Embryonic facial prominence (tissue), 1 donor: Measurements from ENCODE around the gene RIOK3.
"Not testable (repeated sequence)": the region's sequence is repeated elsewhere in the genome, so short reads cannot be mapped to it uniquely, and the experiment has no call there.

Experiments used
- DNase-seq: peaks from one replicate; pipeline ENCODE4 v3.0.0-alpha.2; 2016; ENCODE audit errors: extremely low spot score

Gene RIOK3

DNA sequence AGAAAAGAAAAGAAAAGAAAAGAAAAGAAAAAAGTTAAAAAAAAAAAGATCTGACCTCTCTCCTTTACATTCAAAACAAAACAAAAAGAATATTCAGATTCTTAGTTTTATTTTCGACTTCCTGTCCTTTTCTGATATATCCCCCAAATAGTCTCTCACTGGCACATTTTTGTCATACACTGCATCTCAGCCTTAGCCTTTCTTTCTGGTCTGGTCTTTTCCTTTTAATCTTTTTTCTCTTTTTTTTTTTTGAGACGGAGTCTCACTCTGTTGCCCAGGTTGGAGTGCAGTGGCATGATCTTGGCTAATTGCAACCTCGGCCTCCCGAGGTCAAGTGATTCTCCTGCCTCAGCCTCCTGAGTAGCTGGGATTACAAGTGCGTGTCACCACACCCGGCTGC lies 1.6 kb upstream of the RIOK3 start:
- DNase-seq: no peak

DNA sequence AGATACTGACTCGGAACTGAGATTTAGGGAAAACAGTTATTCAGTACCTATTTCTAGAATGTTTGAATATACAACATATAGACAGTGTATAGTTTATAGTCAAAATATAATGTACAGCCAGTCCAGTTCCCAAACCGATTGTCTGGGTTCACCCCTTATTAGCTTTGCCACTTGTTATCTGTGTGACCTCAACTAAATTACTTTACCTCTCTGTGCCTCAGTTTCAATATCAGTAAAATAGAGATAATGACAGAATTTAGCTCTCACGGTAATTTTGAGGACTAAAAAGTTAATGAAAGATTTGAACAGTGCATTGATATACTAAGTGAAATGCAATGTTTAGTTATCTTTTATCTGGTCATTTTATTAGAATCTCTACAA lies 750 bp upstream of the RIOK3 start:
- no peak for DNase-seq

DNA sequence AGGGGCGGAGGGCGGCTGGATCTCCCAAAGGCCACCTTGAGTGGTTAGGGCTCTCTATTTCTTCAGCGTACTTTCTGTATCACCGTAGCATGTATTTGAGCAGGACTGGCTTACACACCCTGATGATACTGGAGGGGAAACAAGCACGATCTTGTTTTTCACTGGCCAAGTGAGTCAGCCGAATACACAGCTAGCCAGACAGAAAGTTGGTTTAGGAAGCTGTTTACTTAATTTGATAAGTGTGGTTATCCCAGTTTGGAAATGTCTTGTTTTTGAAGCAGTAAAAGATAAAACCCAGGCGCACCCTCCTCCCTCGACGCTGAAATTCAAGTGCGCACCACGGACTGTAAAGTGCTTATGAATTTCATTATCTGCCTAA lies 582 bp downstream of the RIOK3 start:
- DNase-seq: no peak

DNA sequence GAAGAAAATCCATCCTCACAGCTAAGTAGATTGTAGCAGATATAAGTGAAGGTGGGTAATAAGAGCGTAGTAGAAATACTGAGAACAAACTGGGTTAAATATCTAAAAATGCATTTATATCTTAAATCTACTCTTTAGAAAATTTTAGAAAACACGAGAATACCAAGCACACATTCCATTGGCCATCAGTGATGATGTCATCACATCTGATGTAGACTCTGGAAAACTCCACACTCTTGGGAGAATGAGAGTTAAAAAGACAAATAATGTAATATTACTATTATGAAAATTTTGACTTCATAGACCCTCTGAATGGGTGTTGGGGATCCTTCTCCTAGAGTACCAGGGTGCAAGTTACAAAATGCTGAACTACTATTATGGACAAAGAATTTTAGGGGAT lies 3.7 kb downstream of the RIOK3 start:
- no peak for DNase-seq

DNA sequence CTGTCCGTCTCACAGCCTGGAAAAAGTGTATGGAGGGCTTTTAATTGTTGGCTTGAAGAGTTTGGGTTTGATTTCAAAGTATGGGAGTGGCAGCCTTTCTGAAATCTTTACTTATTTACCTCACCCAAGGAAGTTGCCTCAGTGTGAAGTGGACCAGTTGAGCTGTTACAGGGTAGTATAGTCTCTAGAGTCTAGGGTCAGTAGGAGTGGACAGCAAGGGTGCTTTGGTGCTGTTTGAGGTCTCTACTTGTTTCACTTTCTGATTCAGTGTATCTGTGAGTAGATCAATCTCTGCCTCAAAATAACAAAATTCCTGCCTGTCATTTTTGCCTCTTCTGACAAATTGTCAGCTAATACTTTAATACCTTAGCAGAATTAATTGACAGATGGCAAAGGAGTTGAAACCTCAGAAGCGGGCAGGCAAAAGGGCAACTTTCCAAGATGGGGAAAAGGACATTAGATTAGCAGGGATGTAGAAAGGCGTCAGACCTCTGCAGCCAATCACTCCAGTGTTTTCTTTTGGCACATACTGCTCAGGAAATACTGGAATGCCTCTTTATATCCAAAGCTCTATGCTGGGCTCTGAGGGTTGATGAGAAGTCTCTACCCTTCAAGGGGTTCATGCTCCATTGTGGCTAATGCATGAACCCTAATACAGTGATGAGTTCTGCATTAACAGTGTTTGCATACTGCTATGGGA lies 5.9 kb downstream of the RIOK3 start:
- DNase-seq: no peak

DNA sequence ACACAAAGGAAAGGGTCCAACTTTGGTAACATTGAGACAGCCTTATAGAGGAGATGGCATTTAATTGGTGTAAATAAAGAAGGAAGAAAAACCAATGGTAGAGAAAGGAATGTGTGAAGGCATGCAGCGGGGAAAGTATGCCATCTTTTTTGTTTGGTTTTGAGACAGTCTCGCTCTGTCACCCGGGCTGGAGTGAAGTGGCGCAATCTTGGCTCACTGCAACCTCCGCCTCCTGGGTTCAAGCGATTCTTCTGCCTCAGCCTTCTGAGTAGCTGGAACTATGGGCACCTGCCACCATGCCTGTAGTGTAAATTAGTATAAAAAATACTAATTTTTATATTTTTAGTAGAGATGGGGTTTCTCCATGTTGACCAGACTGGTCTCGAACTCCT lies 6.4 kb downstream of the RIOK3 start:
- no peak for DNase-seq

DNA sequence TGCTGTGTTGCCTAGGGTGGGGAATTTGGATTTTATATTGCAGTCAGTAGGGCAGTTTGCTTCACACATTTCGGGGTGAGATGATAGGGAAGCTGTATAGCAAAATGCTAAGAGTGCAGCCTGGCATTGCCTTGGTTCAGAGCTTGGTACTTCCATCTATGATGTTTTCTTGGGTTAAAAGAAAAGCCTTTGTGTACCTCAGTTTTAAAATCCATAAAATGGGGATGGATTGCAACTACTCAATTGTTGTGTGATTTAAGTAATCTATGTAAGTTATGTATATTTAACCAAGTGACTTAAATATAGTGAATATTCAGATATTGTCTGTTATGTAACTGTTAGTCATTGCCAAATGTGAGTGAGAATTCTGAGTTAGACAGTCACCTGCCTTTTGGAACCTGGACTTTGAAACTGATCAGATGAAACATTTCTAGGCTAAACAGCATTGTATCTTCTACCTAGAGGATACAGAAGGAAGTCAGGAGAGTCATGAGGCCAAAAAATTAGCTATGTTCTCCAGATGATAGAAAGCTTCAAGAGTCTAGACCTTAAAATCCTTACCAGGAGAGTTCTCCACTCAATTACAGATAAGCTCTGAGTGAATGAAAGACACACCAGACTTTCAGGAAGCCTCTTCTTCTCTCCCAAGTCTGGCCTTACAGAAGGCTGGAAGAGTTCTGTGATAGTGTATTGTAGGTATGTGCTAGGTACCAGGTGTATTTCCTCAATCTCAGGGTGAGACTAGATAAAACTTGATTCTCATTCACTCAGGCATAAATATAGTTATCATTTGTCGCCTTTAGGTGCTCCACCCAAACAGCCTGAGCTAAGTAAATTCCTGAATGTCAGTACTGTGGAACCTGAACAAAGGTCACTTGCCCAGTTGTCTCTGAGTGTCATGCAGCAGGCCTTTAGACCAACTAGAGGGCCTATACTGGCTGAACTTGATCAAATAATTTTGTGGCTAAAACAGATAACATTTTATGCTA lies 7.5 kb downstream of the RIOK3 start:
- no peak for DNase-seq

DNA sequence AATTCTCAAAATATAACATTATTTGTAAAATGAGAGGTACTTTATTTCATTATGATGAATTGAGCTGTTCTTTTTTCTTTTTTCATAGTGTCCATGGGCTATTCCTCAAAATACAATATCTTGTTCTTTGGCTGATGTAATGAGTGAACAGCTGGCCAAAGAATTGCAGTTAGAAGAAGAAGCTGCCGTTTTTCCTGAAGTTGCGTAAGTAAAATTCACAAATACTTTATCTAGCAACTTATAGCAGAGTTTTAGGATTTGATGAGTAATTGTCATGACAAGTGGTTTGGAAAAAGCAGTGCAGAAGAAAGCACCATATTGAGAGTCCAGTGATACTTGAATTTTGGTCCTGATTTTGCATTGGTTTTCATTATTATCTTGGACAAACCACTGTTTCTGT lies 9.8 kb downstream of the RIOK3 start:
- no peak for DNase-seq

DNA sequence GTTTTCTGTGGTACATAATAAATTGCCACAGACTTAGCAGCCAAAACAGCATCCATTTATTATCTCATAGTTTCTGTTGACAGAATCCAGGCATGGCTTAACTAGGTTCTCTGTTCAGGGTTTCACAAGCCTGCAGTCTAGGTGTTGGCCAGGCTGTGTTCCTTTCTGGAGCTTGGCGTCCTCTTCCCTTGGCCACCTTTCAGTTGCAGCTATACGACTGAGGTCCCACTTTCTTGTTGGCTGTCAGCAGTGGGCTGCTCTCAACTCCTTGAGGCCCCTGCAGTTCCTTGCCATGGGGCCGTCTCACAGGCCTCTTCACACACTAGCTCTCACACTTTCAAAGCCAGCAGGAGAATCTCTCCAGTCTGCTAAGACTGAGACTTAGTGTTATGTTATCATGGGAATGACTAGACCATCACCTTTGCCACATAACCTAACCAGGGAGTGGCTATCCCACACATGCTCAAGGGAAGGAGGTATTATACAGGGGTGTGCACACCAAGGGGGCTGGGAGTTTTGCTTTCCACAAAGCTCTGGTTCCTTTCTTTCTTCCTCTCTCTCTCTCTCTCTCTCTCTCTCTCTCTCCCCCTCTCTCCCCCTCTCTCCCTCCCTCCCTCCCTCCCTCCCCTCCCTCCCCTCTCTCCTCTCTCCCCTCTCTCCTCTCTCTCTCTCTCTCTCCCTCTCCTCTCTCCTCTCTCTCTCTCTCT lies 15.8 kb downstream of the RIOK3 start:
- DNase-seq: no peak

DNA sequence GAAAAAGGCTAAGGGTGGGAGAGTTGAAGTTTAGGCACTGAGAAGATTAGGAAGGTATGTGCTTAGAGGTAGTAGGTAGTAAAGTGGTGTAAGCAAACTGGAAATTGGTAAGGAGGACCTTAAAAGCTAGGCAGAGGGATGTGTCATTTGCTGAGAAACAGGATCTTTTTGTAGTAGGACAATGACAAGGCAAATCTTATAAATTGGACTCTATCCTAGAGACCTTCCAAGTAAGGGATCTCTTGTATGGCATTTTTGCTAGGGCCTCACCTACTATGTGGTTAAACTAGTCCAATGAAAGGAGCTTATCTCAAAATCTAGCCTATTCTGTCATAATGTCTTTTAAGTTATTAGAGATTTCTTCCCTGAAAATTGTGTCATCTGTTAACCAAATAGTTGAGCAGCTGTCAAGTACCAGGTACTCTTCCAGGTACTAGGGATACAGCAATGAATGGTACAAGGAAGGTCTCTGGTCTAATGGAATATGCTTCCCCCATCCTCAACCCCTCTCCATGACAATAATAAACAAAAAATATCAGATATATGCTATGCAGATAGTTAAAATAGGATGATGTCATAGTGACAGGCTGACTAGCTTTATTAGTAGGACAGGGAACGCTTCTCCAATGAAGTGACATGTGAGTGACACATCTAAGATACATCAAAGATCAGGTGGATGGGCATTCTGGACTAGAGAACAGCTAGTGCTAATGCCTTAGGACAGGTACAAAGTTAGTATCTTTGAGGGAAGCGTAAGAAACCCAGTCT lies 17.7 kb downstream of the RIOK3 start:
- no peak for DNase-seq

DNA sequence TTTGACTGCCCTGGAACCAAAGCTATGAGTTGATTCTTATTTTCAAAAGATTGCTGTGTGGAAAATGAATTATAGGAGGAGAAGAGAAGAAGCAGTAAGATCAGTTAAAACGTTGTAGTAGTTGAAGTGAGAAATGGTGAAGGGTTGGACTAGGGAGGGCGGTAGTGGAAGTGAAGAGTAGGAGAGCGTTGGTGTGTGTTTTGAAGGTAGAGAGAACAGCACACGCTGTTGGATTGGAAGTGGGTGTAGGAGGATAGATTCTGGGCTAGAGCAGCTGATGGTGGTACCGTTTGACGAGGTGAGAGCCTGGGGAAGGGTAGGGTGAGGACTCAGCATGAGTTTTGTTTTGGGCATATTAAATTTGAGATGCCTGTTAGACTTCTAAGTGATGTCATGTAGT lies 18.4 kb downstream of the RIOK3 start:
- DNase-seq: no peak

DNA sequence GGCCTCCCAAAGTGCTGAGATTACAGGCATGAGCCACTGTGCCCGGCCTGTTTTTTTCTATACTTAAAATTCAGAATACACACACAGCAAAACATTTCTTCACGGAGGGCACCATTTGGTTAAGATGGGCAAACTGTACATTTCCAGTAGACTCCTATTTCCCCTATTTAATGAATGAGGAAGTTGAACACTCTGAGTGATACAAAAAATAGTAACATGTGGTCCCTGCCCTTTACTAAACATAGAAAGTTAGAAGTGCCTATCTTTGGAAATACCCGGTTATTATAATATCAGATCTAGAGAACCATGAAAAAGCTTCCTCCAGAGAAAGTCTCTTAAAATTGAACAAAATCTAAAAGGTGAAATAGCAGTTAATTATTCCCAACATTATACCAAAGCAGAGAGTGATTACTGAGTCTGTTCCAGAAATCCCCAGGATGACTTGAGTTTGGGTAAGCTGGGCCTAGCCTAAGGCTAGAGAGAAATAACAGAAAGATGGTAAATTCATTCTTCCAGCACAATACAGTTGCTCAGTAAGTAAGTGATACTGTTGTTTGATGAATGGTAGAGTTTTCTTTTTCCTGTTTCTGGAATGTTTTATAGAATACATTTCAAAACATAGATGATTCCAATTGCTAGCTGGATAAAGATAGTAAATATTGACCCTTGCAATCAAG lies 26.9 kb downstream of the RIOK3 start:
- no peak for DNase-seq

DNA sequence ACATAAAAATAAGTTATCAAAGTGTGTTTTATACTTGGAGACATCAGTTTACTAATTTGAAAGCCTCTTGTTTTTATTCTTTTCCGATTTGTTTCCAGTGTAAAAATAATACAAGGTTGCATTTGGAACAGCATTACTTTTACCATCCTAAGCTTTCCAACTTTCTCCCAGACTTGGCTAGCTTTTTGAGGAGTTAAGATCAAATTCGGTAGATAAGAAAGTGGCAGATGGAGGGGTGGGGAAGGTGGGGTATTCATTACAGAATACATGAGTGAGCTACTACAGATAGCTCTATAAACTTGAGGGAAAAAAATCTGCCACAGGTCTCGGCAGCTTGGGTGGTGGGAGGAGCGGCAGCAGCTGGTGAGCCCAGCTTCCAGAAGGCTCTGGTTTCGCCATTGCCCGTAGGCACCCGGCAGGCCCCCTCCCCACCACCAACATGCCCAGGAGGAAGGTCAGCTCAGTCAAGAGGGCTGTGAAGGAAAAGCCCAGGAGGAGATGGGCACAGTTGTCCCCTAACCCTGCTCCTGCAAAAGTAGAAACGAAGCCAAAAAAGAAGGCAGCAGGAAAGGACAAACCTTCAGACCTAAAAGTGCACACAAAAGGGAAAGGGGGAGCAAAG lies 31.6 kb downstream of the RIOK3 start:
- no peak for DNase-seq

DNA sequence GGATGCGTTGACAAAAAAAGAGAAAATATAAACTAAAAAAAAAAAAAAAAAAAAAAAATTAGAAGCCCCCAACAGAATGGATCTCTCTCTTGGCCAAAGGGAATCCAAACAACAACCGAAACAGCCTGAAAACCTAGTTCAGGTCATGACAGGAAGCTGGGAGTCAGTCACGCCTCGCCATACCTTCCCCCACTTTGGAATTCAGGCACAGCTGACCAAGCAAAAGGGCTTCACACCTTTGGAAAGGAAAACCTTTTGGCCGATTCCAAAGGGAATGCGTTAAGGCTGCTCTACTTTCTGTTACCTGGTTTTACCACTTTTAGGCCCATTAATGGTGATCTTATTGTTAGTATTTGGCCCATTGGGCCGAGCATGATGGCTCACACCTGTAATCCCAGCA lies 32.3 kb downstream of the RIOK3 start:
- DNase-seq: no peak

DNA sequence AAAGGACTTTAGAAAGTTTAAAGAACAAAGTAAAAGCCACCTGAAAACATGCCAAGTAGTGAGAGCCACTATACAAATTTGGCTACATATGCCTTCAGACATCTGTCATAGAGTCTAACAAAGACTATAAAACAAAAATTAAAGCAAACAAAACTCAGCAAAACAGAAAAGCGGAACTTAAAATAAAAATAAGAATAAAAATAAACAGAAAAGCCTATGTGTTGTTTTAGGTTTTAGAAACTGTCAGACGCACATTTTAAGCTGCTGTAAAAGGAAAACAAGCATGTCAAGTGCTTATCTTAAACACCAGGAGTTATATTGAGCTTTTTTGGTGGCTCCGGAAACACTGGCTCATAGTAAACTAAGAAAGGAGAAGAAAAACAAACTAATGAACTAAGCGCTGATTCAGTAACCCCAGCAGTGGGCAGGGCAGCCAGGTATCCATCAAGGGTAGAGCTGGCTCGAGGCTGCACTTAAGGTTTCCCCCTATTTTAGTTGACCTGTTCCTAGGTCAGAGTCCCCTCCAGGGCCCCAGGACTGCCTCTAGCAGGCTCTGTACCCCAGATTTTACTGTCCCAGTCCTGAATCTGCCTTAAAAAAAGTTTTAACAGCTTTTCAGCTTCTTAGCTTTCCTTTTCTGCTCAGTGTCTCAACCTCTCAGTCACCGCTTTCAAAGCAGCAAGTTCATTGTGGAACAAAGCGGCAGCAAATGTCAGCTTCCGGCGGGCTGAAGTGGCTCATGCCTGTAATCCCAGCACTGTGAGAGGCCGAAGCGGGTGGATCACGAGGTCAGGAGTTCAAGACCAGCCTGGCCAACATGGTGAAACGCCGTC lies 34.9 kb downstream of the RIOK3 start:
- DNase-seq: no peak

DNA sequence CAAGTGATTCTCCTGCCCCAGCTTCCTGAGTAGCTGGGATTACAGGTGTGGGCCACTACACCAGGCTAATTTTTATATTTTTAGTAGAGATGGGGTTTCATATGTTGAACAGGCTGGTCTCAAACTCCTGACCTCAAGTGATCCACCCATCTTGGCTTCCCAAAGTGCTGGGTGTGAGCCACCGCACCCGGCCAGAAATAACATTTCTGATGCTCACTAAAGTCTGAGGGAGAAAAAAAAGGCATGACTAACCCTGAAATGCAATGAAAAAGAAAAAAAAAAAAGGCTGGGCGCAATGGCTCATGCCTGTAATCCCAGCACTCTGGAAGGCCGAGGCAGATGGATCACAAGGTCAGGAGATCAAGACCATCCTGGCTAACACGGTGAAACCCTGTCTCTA lies 36.5 kb downstream of the RIOK3 start:
- DNase-seq: not testable (repeated sequence)

DNA sequence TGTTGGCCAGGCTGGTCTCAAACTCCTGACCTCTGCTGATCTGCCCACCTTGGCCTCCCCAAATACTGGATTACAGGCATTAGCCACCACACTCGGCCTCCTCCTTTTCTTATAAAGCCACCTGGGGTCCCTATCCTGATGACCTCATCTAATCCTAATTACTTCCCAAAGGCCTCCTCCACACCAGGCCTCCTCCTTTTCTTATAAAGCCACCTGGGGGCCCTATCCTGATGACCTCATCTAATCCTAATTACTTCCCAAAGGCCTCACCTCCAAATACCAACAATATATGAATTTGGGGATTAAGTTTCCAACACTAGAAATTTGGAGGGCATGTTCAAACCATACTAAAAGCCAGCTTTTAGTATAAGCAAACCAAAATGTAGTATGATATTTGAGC lies 40.6 kb downstream of the RIOK3 start:
- no peak for DNase-seq

DNA sequence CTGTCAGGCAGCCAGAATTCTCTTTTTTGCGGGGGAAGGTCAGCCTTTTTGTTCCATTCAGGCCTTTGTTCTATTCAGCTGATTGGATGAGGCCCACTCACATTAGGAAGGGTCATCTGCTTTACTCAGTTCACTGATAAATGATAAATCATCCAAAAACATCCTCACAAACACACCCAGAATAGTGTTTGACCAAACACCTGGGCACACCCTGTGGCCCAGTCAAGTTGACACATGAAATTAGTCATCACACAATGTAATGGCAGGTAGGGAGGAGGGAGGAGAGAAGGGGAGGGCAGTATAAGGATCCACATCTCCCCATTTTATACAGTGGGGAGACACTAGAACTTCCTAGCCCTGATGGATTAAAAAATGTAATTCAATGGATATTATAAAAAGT lies 41.9 kb downstream of the RIOK3 start:
- DNase-seq: no peak

DNA sequence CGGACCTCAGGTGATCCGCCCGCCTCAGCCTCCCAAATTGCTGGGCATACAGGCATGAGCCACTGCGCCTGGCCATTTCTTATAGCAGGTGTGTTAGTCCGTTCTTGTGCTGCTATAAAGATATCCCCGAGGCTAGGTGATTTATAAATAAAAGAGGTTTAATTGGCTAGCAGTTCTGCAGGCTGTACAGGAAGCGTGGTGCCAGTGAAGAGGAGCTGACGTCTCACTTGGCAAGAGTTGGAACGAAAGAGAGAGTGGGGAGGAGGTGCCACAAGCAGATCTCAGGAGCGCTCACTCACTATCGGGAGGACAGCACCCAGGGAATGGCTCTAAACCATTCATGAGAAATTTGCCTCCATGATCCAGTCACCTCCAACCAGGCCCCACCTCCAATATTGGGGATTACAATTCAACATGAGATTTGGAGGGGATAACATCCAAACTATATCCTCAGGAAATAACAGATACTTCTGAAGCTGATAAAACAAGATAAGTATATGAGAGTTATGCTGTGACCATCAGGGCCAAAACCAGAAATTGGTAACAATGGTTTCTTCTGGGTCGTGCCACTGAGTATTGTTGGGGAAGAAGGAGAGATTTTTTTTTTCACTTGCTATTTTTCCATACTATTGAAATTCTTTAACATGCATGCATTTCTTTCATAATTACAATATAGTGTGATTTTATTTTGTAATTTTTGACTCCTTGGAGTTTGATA lies 42.8 kb downstream of the RIOK3 start:
- no peak for DNase-seq
